ENCODE data around the gene ADAMTS2. TPM values are rescaled to one million over a fixed set of nuclear protein-coding genes. Genes with fewer than 3 reads are reported as not detected.

ADAMTS2 gene
- total and polyA plus RNA-seq, 10 donors: 4.0 to 101 (median 47.5) TPM

- intact Hi-C loops (cut with DNase I; ENCODE audit: low total_unique reads): no loop called here
- DNase-seq: no peak
- Histone ChIP-seq H3K27me3 (replicated peaks in 1 of 7) (no peaks in the 10 kb centered on the region), H3K4me1 (no peaks in the 10 kb centered on the region), H3K9me3 (peaks cover 0 to 30% (median 10%) of the 10 kb centered on the region in 8 donors), H3K27ac (no peak overlapping the region), H3K36me3 (peaks cover 0 to 53% (median 0%) of the 10 kb centered on the region in 6 donors), H3K4me3 (no peak overlapping the region)
- 71 to 80% (median 76%) methylated on average over 3 of the region's 3 CpGs for WGBS, 5 donors
- no peak for TF ChIP-seq POLR2AphosphoS5 (IDR thresholded peaks at IDR 0.05)
- no peak for TF ChIP-seq POLR2A (IDR thresholded peaks at IDR 0.05)
- TF ChIP-seq, protein P1, sequence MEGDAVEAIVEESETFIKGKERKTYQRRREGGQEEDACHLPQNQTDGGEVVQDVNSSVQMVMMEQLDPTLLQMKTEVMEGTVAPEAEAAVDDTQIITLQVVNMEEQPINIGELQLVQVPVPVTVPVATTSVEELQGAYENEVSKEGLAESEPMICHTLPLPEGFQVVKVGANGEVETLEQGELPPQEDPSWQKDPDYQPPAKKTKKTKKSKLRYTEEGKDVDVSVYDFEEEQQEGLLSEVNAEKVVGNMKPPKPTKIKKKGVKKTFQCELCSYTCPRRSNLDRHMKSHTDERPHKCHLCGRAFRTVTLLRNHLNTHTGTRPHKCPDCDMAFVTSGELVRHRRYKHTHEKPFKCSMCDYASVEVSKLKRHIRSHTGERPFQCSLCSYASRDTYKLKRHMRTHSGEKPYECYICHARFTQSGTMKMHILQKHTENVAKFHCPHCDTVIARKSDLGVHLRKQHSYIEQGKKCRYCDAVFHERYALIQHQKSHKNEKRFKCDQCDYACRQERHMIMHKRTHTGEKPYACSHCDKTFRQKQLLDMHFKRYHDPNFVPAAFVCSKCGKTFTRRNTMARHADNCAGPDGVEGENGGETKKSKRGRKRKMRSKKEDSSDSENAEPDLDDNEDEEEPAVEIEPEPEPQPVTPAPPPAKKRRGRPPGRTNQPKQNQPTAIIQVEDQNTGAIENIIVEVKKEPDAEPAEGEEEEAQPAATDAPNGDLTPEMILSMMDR (IDR thresholded peaks at IDR 0.05 in 8 of 11, conservative IDR thresholded peaks at IDR 0.05 in 3 of 11): no peak
These were observed 184.7 kb downstream of the ADAMTS2 start for GRCh38 chr5:179160584-179160983.

GRCh38 chr5:179158556-179158955 is 186.7 kb downstream of the ADAMTS2 start:
- intact Hi-C loops (cut with DNase I; ENCODE audit: low total_unique reads): no loop called here

DNA sequence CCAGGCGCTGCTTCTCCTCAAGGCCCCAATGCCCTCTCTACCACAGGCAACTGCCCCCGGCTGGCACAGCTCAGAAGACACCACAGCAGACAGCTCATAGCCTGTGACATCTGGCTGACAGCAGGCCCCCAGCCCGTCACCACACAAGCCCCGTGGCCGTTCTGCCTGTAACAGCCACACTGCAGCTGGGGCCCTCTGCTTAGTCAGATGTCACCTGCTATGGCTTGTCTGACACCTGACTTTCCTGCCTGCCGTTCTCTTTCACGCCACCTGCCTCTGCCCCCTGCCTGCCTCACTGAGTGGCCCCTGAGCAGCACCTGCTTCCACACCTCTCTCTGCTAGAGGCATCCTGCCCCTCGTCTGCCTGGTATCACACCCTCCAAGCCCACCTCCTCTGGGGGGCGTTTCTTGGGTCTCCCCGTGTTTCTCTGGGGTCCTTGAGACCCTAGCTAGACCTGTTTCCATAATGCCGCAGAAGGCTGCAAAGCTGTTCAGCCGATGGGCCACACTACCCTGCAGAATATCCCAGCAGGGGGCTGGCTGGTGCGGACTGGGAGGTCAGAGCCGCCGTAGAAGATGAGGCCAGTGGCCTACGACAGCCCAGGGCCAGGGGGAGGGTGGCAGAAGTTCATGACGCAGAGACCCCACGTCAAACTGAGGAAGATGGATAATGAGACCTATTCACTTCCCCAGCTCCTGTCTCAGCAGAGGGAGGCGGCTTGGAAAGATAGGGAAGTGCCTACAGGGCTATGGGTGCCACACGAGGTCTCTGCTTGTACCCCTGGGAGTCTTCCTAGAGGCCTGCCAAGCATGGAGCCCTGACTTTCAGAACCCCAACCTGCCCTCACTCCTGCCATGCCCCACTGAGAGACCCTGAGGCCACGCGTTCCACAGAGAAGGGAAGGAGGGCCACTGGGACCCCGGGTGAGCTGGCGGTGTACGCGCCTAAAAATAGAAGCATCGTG is 190.0 kb downstream of the ADAMTS2 start:
- intact Hi-C loops (cut with DNase I; ENCODE audit: low total_unique reads): no loop called here
- Histone ChIP-seq H3K36me3 (peaks cover 0 to 85% (median 2%) of the 10 kb centered on the region in 6 donors), H3K27ac (no peak overlapping the region), H3K27me3 (replicated peaks in 1 of 7) (no peaks in the 10 kb centered on the region), H3K9me3 (peaks cover 0 to 2% (median 0%) of the 10 kb centered on the region in 8 donors), H3K4me1 (peaks cover 0 to 6% (median 0%) of the 10 kb centered on the region in 6 donors), H3K4me3 (no peak overlapping the region)
- peak; percentile 69 for DNase-seq
- 73 to 77% (median 75%) methylated on average over 27 of the region's 27 CpGs for WGBS, 5 donors
- TF ChIP-seq POLR2A (IDR thresholded peaks at IDR 0.05) (no peak), POLR2AphosphoS5 (IDR thresholded peaks at IDR 0.05) (no peak)
- TF ChIP-seq, protein P1 (IDR thresholded peaks at IDR 0.05 in 8 of 11, conservative IDR thresholded peaks at IDR 0.05 in 3 of 11): no peak

More at GRCh38 chr5:179158556-179158955, 186.7 kb downstream of the ADAMTS2 start:
- Histone ChIP-seq H3K27ac (no peak overlapping the region), H3K9me3 (peaks cover 0 to 30% (median 10%) of the 10 kb centered on the region in 8 donors), H3K27me3 (replicated peaks in 1 of 7) (no peaks in the 10 kb centered on the region), H3K4me1 (no peaks in the 10 kb centered on the region), H3K4me3 (no peak overlapping the region), H3K36me3 (peaks cover 0 to 68% (median 0%) of the 10 kb centered on the region in 6 donors)
- 87 to 97% (median 94%) methylated on average over 14 of the region's 14 CpGs for WGBS, 5 donors
- TF ChIP-seq POLR2AphosphoS5 (IDR thresholded peaks at IDR 0.05): no peak
- TF ChIP-seq, protein P1 (IDR thresholded peaks at IDR 0.05 in 8 of 11, conservative IDR thresholded peaks at IDR 0.05 in 3 of 11): no peak
- TF ChIP-seq POLR2A (IDR thresholded peaks at IDR 0.05): no peak
- DNase-seq: peak; percentile 38
